GM19463 (cell line): ENCODE results near the gene NBAS.

Source experiments
- ATAC-seq: cut with Tn5 transposase; IDR thresholded peaks from one replicate; pipeline ENCODE4 v1.9.1; 2021; ENCODE audit warnings: mild to moderate bottlenecking, moderate library complexity; ENCODE audit not compliant: unreplicated experiment

NBAS gene

GRCh38 chr2:15591692-15592463, 30.7 kb upstream of the NBAS start, which contains the start of gene DDX1:
DDX1 (plus strand) TSS chr2:15591868; CDS start chr2:15591934, 66 bp downstream.
- ATAC-seq, result peak; percentile 90

GRCh38 chr2:15591373-15591691, 30.2 kb upstream of the NBAS start:
- ATAC-seq, result no peak

GRCh38 chr2:15588329-15588919, 27.3 kb upstream of the NBAS start:
- no peak for ATAC-seq

DNA sequence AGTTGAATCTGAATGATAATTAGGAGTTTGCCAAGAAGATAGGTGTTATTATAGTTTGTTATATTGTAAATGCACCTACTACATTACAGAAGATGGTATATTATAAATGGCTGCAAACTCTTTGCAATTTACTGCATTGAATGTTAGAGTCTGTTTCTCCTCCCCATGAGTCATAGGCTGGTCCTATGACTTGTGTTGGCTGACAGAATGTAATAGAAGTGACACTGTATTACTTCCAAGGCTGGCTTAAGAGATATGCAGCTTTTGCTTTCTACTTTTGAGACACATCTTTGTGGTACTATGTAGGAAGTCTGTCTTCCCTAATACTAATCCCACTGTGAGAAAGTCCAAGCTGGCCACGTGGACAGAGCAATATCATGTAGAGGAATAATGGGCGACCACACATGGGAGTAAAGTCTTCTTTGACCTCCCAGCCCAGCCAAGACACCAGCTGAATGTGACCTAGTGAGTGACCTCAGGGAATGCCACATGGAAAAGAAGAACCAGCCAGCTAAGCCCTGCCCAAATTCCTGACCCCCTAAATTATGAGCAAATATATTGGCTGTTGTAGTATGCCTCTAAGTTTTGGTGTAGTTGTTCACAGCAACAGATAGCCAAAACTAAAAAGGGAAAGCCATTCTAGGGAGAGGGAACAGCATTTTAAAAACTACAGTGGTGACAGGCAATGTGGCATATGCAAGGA, 23.8 kb upstream of the NBAS start:
- ATAC-seq, result no peak

DNA sequence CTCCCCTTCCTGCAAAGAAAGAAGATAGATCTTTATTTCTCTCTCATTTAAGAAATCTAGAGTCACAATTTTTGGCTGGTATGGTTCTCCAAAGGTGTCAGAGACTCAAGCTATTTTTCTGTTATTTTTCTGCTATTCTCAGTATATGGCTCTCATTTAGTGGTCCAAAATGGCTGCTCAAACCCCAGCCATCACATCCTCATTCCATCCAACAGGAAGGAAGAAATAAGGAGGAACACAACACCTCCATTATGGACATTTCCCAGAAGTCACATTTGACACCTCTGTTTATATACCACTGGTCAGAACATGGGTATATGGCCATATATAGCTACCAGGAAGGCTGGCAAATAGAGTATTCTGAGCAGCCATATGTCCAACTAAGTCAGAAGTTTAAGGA, 23.2 kb upstream of the NBAS start:
- no peak for ATAC-seq

GRCh38 chr2:15583826-15584225, 22.7 kb upstream of the NBAS start:
- ATAC-seq, result no peak

GRCh38 chr2:15582710-15583357, 21.7 kb upstream of the NBAS start:
- ATAC-seq, result no peak

DNA sequence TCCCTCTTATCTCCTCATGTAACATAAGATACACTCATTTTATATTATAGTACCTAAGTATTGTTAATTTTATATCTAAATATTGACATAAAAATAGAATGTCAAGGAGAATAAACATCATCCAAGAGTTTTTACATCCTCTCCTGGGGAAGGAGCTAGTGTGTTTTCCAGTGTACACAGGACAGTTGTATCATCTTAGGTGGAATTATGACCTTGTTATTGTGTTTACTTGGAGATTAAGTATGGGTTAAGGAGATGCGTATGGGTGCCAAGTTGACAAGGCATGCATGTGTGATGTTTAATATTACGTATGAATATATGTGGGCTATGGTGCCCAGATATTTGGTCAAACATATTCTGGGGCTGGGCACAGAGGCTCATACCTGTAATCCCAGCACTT, 19.3 kb upstream of the NBAS start:
- no peak for ATAC-seq

GRCh38 chr2:15579641-15580040, 18.5 kb upstream of the NBAS start:
- no peak for ATAC-seq

DNA sequence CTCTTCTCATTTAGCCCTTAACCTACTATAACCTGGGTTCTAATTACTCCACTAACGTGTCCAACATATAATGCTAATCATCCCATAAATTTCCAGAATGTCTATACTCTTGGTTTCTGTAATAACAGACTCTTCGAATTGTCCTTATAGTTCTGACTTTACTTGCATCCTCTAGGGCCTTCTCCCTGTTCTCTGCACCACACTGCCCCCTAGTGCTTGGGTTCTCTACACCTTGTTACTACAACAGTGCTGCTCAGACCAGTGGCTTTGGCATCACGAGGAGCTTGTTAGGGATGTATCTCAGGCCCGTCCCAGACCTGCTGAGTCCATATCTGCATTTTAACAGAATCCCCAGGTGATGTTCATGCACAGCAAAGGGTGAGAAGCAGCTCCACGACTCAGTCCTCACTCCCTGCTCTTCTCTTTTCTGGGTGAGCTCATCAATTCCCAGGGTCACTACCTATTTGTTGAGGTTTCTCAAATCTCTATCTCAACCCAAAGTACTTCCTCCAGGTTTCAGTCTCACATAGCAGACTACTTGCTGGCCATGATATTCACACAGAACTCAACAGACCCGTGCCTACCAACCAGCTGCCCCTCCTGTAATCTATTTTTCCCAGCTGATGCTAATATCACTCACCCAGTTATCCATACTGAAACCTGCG, 16.1 kb upstream of the NBAS start:
- ATAC-seq, result peak; percentile 95

- no peak for ATAC-seq
Measured at GRCh38 chr2:15571729-15572128, 10.6 kb upstream of the NBAS start.

DNA sequence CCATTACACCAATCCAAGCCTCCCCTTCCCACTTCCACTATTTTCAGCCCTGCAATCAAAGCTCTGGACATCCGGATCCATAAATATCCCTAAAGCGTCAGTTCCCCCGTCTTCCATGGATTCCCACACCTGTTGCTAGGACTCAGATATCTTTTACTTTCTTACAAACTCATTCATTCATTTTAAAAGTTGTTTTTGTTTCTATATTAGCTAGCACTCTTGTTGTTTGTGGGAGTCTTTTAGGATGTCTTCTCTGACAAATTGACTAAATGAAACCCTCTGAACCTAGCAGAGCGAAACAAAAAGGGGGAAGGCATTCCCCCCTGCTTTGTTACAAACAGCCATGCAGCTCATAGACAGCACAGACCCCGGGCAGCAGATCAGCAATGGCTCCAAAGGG, 9.0 kb upstream of the NBAS start:
- no peak for ATAC-seq

DNA sequence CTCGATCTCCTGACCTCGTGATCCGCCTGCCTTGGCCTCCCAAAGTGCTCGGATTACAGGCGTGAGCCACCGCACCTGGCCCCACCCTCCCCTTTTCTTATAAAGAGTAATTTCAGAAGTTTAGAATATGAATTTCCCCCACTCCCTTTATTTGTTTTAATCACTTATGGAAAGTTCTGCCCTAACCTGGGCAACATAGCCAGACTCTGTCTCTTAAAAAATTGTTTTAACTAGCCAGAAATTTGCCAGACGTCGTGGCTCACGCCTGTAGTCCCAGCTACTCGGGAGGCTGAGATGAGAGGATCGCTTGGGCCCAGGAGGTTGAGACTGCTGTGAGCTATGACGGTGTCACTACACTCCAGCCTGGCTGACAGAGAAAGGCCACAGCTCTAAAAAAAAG, 7.7 kb upstream of the NBAS start:
- ATAC-seq, result no peak

GRCh38 chr2:15566912-15567311, 5.8 kb upstream of the NBAS start:
- ATAC-seq, result no peak

DNA sequence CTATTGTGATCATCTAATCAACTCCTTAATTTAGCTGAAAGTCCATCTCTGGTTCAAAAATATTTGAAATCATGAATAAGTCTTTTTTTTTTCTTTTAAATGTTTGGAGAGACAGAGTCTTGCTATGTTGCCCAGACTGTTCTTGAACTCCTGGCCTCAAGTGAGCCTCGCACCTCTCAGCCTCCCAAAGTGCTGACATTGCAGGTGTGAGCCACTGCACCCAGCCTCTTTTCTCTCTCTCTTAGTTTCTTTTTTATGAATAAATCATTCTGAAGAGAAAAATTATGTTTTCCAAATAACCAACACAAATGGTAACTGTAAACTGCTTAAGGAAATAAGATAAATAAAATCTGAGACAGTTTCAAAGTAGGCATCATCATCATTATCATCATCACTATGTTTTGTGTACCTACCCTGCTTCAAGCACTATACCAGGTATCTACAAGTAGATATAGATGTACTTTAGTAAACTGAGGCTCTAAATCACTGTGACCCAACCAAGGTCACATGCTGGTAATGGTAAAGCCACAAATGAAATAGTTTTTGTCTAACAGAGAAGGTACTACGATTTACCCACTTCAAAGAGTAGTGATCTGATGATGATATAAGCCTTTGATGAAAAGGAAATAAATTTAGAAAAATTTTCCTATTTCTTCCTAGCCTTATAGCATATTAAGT, 5.0 kb upstream of the NBAS start:
- ATAC-seq, result no peak

- ATAC-seq, result no peak
Measured at GRCh38 chr2:15565392-15565791, 4.3 kb upstream of the NBAS start.

DNA sequence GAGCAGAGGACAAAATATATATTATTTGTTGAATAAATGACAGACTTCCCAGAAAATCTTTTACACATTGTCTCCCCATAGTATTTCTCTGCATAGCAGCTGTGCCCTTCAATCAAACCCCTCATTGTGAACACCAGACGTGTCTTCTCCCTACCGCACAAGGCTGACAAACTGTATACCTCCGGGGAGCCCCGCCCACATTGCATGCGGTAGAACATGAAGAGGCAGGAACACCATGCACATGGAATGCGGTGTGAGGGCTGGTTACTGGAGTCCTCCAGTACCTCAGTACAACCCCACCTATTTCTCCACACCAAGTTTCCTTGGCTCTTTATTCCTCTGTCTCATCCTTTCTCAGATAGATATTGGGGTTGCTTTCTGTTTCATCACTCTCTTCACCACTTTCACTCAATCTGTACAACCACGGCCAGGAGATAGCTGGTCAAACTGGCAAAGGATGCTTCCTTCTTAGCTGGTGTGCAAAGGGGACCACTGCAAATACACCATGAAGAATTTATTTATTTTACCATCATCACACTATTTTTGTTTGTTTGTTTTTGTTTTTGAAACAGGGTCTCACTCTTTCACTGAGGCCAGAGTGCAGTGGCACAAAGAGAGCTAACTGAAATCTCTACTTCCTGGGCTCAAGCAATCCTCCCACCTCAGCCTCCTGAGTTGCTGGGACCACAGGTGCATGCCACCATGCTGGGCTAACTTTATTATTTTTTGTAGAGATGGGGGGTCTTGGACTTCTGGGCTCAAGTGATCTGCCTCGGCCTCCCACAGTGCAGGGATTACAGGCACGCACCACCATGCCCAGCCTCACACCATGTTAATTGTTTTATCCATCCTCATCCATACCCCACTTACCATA, 2.3 kb upstream of the NBAS start:
- no peak for ATAC-seq

DNA sequence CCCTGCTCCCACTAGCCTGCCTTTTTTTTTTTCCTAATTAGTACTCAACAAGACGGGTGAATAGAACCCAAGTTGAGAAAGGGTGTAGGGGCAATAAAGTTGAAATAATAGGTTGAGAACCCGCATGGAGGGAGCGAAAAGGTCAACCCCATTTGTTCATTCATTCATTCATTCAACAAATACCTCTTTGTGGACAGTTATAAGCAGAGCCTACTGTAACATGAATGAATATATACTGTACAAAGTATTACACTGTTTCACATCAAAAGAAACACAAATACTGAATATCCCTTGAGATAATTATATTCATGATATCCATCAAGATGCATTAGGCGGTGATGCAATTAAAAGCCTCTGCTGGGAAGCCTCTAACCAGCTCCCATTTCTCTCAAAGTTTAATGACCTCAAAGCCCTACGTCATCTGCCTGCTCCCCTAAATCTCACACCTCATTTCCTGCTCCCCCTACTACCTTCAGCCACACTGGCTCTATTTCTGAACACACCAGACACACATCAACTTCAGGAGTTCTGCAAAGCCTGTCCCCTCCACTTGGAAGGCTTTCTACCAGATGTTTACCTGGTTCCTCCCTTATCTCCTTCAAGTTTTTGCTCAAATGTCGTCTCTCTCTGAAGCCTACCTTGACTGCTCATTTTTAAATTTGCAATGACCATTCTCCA, 1.4 kb upstream of the NBAS start:
- no peak for ATAC-seq
